ENCODE data around the gene OSCAR. TPM values are rescaled to one million over a fixed set of nuclear protein-coding genes. Genes with fewer than 3 reads are reported as not detected.

The OSCAR gene
- total RNA-seq, 2 donors from 2014 or later: 0.20 to 0.44 TPM

DNA sequence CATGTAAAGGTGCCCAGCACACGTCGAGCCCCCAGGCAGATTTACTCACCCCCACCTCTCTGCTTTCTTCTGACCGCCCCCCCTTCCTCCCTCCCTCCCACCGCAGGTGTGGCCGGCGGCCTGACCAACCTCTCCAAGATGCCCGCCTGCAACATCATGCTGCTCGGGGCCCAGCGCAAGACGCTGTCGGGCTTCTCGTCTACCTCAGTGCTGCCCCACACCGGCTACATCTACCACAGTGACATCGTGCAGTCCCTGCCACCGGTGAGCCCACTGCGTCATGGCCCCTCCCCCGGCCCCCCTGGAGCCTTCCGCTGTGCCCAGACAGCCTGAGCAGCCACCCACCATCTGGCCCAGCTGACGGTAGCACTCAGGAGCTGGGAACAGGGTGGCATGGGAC, 23.8 kb upstream of the OSCAR start:
- H3K27ac ChIP-seq (ENCODE audit: low read depth, low read length): no peak overlapping the region
- 90 to 91% methylated on average over 8 to 19 of the region's 19 CpGs for WGBS, 2 experiments (ENCODE audit: insufficient coverage in 1 of 2, insufficient read length in 1 of 2)
- Mint-ChIP-seq H3K27me3 (ENCODE audit: insufficient read depth) (no peaks in the 10 kb centered on the region), H3K4me1 (no peaks in the 10 kb centered on the region), H3K4me3 (no peak overlapping the region), H3K9me3 (no peaks in the 10 kb centered on the region), H3K36me3 (ENCODE audit: low read depth) (peaks cover 72% of the 10 kb centered on the region), H3K27ac (no peak overlapping the region)
- H3K36me3 ChIP-seq (ENCODE audit: control insufficient read depth, insufficient read depth, low read length): peaks cover 61% of the 10 kb centered on the region
- H3K4me3 ChIP-seq (ENCODE audit: low read length): no peak overlapping the region
- H3K4me1 ChIP-seq (ENCODE audit: control insufficient read depth, insufficient read depth, low read length): no peaks in the 10 kb centered on the region
- H3K27me3 ChIP-seq (ENCODE audit: control insufficient read depth, insufficient read depth, low read length, poor library complexity, severe bottlenecking): no peaks in the 10 kb centered on the region
- no peak overlapping the region for H3K9ac ChIP-seq (ENCODE audit: extremely low read depth, low read length, poor library complexity, severe bottlenecking)
- DNase-seq: no peak
- H3K9me3 ChIP-seq (ENCODE audit: control insufficient read depth, low read length): no peaks in the 10 kb centered on the region
- TF ChIP-seq, protein P1, sequence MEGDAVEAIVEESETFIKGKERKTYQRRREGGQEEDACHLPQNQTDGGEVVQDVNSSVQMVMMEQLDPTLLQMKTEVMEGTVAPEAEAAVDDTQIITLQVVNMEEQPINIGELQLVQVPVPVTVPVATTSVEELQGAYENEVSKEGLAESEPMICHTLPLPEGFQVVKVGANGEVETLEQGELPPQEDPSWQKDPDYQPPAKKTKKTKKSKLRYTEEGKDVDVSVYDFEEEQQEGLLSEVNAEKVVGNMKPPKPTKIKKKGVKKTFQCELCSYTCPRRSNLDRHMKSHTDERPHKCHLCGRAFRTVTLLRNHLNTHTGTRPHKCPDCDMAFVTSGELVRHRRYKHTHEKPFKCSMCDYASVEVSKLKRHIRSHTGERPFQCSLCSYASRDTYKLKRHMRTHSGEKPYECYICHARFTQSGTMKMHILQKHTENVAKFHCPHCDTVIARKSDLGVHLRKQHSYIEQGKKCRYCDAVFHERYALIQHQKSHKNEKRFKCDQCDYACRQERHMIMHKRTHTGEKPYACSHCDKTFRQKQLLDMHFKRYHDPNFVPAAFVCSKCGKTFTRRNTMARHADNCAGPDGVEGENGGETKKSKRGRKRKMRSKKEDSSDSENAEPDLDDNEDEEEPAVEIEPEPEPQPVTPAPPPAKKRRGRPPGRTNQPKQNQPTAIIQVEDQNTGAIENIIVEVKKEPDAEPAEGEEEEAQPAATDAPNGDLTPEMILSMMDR (conservative IDR thresholded peaks at IDR 0.05): no peak

DNA sequence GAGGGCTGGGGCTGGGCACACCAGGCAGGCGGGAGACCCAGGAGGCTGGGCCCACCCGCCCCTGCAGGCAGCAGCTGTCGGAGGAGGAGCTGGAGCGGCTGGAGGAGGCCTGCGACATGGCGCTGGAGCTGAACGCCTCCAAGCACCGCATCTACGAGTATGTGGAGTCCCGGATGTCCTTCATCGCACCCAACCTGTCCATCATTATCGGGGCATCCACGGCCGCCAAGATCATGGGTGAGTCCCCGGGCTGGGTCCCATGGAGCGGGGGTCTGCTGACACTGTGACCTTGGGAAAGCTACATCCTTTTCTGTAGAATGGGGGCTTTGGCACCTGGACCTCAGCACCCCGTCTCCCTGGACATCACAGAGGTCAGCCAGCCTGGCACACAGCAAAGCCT, 23.1 kb upstream of the OSCAR start:
- H3K4me3 ChIP-seq (ENCODE audit: low read length): no peak overlapping the region
- no peak overlapping the region for H3K27ac Mint-ChIP-seq

DNA sequence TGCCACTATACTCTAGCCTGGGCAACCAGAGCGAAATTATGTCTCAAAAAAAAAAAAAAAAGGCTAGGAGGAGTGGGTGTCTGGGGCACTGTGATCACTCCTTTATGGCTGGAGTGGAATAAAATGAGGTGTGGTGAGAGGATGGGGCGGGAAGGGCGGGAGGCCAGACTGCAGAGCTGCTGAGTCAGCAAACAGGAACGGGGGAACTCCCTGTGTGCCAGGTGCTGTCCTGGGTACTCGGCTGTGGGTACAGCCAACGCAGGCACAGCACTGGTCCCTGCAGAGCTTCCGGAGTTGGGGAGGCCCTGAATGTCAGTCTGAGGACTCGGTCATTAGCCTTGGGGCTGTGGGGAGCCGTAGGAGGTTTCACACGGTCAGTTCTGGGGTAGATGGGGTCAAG, 20.7 kb upstream of the OSCAR start:
- no peaks in the 10 kb centered on the region for H3K9me3 ChIP-seq (ENCODE audit: control insufficient read depth, low read length)
- peaks cover 2% of the 10 kb centered on the region for H3K4me1 Mint-ChIP-seq
- no peaks in the 10 kb centered on the region for H3K4me1 ChIP-seq (ENCODE audit: control insufficient read depth, insufficient read depth, low read length)
- no peaks in the 10 kb centered on the region for H3K27me3 ChIP-seq (ENCODE audit: control insufficient read depth, insufficient read depth, low read length, poor library complexity, severe bottlenecking)
- H3K36me3 ChIP-seq (ENCODE audit: control insufficient read depth, insufficient read depth, low read length): peaks cover 56% of the 10 kb centered on the region
- peaks cover 66% of the 10 kb centered on the region for H3K36me3 Mint-ChIP-seq (ENCODE audit: low read depth)
- TF ChIP-seq, protein P1 (conservative IDR thresholded peaks at IDR 0.05): no peak
- H3K27me3 Mint-ChIP-seq (ENCODE audit: insufficient read depth): no peaks in the 10 kb centered on the region
- H3K4me3 ChIP-seq (ENCODE audit: low read length): no peak overlapping the region
- no peak overlapping the region for H3K27ac ChIP-seq (ENCODE audit: low read depth, low read length)
- no peaks in the 10 kb centered on the region for H3K9me3 Mint-ChIP-seq
- H3K4me3 Mint-ChIP-seq: no peak overlapping the region
- DNase-seq: no peak
- 94 to 97% methylated on average over 9 to 10 of the region's 10 CpGs for WGBS, 2 experiments (ENCODE audit: insufficient coverage in 1 of 2, insufficient read length in 1 of 2)
- H3K27ac Mint-ChIP-seq: no peak overlapping the region
- H3K9ac ChIP-seq (ENCODE audit: extremely low read depth, low read length, poor library complexity, severe bottlenecking): no peak overlapping the region

More for the DNA sequence above, 23.1 kb upstream of the OSCAR start:
- Mint-ChIP-seq H3K27me3 (ENCODE audit: insufficient read depth) (no peaks in the 10 kb centered on the region), H3K4me3 (no peak overlapping the region), H3K4me1 (no peaks in the 10 kb centered on the region), H3K9me3 (no peaks in the 10 kb centered on the region), H3K36me3 (ENCODE audit: low read depth) (peaks cover 72% of the 10 kb centered on the region)
- Histone ChIP-seq H3K36me3 (ENCODE audit: control insufficient read depth, insufficient read depth, low read length) (peaks cover 59% of the 10 kb centered on the region), H3K4me1 (ENCODE audit: control insufficient read depth, insufficient read depth, low read length) (no peaks in the 10 kb centered on the region), H3K27me3 (ENCODE audit: control insufficient read depth, insufficient read depth, low read length, poor library complexity, severe bottlenecking) (no peaks in the 10 kb centered on the region), H3K9ac (ENCODE audit: extremely low read depth, low read length, poor library complexity, severe bottlenecking) (no peak overlapping the region), H3K9me3 (ENCODE audit: control insufficient read depth, low read length) (no peaks in the 10 kb centered on the region), H3K27ac (ENCODE audit: low read depth, low read length) (no peak overlapping the region)
- DNase-seq: no peak
- TF ChIP-seq, protein P1 (conservative IDR thresholded peaks at IDR 0.05): no peak
- 97 to 98% methylated on average over 17 of the region's 17 CpGs for WGBS, 2 experiments (ENCODE audit: insufficient coverage in 1 of 2, insufficient read length in 1 of 2)

Data from endodermal cell (in vitro differentiated cells).